Peyer's patch (tissue), 4 donors: Measurements from ENCODE around the gene AUTS2. TPM values are rescaled to one million over a fixed set of nuclear protein-coding genes. Genes with fewer than 3 reads are reported as not detected.

Experiments used
- DNase-seq, 3 donors: peaks; one replicate each; pipeline ENCODE4 v3.0.0-alpha.2; 2017 to 2019
- H3K27ac ChIP-seq, 4 donors: fragments of 200-600 bp; sonication (generic); one replicate each; pipeline ENCODE4 v1.5.1; 2016 to 2019
- H3K27me3 ChIP-seq, 2 donors: fragments of 200-600 bp; sonication (generic); one replicate each; pipeline ENCODE4 v1.5.1; 2019
- H3K36me3 ChIP-seq, 3 donors: fragments of 200-600 bp; sonication (generic); one replicate each; pipeline ENCODE4 v1.5.1; 2016 to 2019
- H3K4me1 ChIP-seq, 4 donors: fragments of 200-600 bp; sonication (generic); one replicate each; pipeline ENCODE4 v1.5.1; 2016 to 2019
- H3K4me3 ChIP-seq, 4 donors: fragments of 200-600 bp; sonication (generic); 1 replicate in 3 of 4; 2 replicates in 1 of 4; pipeline ENCODE4 v1.5.1; 2016 to 2019; ENCODE audit warnings: mild to moderate bottlenecking in 1 of 4
- H3K9me3 ChIP-seq, 4 donors: fragments of 200-600 bp; sonication (generic); one replicate each; pipeline ENCODE4 v1.5.1; 2016 to 2019; ENCODE audit warnings: mild to moderate bottlenecking in 1 of 4
- POLR2A ChIP-seq, 2 donors: fragments of 450-650 bp; IDR thresholded peaks; one replicate each; pipeline ENCODE4 v1.5.1; 2017; ENCODE audit warnings: antibody characterized with exemption in 2 of 2, mild to moderate bottlenecking in 2 of 2, moderate library complexity in 2 of 2
- total RNA-seq, 4 donors: library from RNA; depleted of rRNA; stranded (reverse); fragments of >200 nt; gene quantifications; one replicate each; pipeline ENCODE4 v1.1.0, GENCODE V29; 2016
- TF ChIP-seq, protein P1 (sequence below), 6 experiments: fragments of 450-650 bp in 4 of 6; fragments of 200-600 bp in 2 of 6; sonication (generic) in 1 of 6; IDR thresholded peaks; one replicate each; pipeline ENCODE4 v1.5.1; 2017 to 2019; ENCODE audit warnings: antibody characterized with exemption in 6 of 6, mild to moderate bottlenecking in 3 of 6, moderate library complexity in 1 of 6

AUTS2 gene
- total RNA-seq, 4 donors from 2014 or later: 55.9 to 90.0 (median 72.6) TPM

- Histone ChIP-seq H3K27me3 (no peaks in the 10 kb centered on the region), H3K9me3 (no peaks in the 10 kb centered on the region), H3K36me3 (no peaks in the 10 kb centered on the region), H3K4me1 (no peaks in the 10 kb centered on the region), H3K27ac (no peak overlapping the region), H3K4me3 (no peak overlapping the region)
- TF ChIP-seq, protein P1, sequence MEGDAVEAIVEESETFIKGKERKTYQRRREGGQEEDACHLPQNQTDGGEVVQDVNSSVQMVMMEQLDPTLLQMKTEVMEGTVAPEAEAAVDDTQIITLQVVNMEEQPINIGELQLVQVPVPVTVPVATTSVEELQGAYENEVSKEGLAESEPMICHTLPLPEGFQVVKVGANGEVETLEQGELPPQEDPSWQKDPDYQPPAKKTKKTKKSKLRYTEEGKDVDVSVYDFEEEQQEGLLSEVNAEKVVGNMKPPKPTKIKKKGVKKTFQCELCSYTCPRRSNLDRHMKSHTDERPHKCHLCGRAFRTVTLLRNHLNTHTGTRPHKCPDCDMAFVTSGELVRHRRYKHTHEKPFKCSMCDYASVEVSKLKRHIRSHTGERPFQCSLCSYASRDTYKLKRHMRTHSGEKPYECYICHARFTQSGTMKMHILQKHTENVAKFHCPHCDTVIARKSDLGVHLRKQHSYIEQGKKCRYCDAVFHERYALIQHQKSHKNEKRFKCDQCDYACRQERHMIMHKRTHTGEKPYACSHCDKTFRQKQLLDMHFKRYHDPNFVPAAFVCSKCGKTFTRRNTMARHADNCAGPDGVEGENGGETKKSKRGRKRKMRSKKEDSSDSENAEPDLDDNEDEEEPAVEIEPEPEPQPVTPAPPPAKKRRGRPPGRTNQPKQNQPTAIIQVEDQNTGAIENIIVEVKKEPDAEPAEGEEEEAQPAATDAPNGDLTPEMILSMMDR (IDR thresholded peaks at IDR 0.05): no peak
- TF ChIP-seq POLR2A (IDR thresholded peaks at IDR 0.05): no peak
- no peak for DNase-seq
Measured at GRCh38 chr7:70830060-70830395, 1231.8 kb downstream of the AUTS2 start.

DNA sequence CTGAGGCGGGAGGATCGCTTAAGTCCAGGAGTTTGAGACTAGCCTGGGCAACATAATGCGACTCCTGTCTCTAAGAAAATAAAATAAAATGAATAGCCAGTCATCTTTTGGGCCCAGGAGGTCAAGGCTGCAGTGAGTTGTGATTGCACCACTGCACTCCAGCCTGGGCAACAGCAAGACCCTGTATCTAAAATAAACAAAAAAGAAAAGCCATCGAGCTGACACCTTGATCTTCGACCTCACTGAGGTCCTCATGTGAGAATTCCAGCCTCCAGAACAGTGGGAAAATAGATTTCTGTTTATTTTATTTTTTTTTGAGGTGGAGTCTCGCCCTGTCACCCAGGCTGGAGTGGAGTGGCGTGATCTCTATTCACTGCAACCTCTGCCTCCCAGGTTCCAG, 1232.2 kb downstream of the AUTS2 start:
- Histone ChIP-seq H3K9me3 (no peaks in the 10 kb centered on the region), H3K36me3 (no peaks in the 10 kb centered on the region), H3K4me3 (no peak overlapping the region), H3K27me3 (no peaks in the 10 kb centered on the region), H3K27ac (no peak overlapping the region), H3K4me1 (no peaks in the 10 kb centered on the region)
- DNase-seq: no peak
- no peak for TF ChIP-seq POLR2A (IDR thresholded peaks at IDR 0.05)
- TF ChIP-seq, protein P1 (IDR thresholded peaks at IDR 0.05): no peak

DNA sequence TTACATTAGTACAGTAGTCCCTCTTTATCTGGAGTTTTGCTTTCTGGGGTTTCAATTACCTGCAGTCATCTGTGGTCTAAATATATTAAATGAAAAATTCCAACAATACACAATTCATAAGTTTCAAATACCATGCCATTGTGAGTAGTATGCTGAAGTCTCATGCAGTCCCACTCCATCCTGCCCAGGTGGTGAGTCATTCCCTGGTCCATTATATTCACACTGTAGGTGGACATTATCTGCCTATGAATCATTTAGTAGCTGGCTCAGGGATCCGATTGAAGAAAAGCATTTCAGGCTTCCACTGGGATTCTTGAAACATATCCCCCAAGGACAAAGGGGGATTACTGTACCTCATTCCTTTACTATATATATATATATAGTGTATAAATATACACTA, 1235.5 kb downstream of the AUTS2 start:
- Histone ChIP-seq H3K27me3 (no peaks in the 10 kb centered on the region), H3K4me3 (no peak overlapping the region), H3K9me3 (no peaks in the 10 kb centered on the region), H3K36me3 (no peaks in the 10 kb centered on the region), H3K27ac (no peak overlapping the region), H3K4me1 (no peaks in the 10 kb centered on the region)
- DNase-seq: no peak
- TF ChIP-seq POLR2A (IDR thresholded peaks at IDR 0.05): no peak
- TF ChIP-seq, protein P1 (IDR thresholded peaks at IDR 0.05): no peak

DNA sequence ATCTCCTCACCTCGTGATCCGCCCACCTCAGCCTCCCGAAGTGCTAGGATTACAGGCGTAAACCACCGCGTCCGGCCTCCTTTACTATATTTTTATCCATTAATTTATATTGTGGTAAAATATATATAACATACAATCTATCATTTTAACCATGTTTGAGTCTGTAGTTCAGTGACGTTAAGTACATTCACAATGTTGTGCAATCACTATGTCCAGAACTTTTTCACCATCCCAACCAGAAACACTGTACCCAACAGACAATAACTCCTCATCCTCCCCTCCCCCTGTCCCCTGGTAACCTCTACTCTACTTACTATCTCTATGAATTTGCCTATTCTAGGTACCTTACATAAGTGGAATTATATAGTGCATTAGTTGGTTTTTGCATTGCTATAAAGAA, 1236.1 kb downstream of the AUTS2 start:
- no peak for TF ChIP-seq POLR2A (IDR thresholded peaks at IDR 0.05)
- TF ChIP-seq, protein P1 (IDR thresholded peaks at IDR 0.05): no peak
- no peaks in the 10 kb centered on the region for H3K36me3 ChIP-seq
- no peak overlapping the region for H3K27ac ChIP-seq
- no peaks in the 10 kb centered on the region for H3K9me3 ChIP-seq
- H3K27me3 ChIP-seq: no peaks in the 10 kb centered on the region
- no peak for DNase-seq
- H3K4me3 ChIP-seq: no peak overlapping the region
- H3K4me1 ChIP-seq: no peaks in the 10 kb centered on the region

DNA sequence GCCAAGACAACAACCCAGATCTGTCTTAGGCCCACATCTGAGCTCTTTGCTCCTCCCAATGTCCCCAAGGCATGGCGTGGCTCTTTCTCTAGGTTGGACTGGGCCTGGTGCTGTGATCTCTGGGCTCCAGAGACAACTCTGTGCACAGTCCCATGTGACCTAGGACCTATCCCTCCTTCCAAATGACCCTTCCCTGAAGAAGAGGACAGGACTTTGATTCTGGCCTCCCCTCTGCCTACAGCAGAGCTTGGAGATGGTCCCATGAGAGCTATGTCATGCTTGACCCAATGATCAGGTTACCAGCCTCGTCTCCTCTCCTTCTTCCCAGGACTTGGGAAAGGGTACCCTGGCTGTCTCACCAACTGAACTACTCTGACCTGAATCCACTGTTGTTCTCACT, 1237.4 kb downstream of the AUTS2 start:
- Histone ChIP-seq H3K4me3 (no peak overlapping the region), H3K27me3 (no peaks in the 10 kb centered on the region)

More for the DNA sequence above, 1237.4 kb downstream of the AUTS2 start:
- no peaks in the 10 kb centered on the region for H3K9me3 ChIP-seq
- H3K4me1 ChIP-seq: no peaks in the 10 kb centered on the region
- no peaks in the 10 kb centered on the region for H3K36me3 ChIP-seq
- H3K27ac ChIP-seq: no peak overlapping the region
- no peak for DNase-seq
- no peak for TF ChIP-seq POLR2A (IDR thresholded peaks at IDR 0.05)
- TF ChIP-seq, protein P1 (IDR thresholded peaks at IDR 0.05): no peak
